ENCODE data around the gene CPSF6. TPM values are rescaled to one million over a fixed set of nuclear protein-coding genes. Genes with fewer than 3 reads are reported as not detected.
"Not testable (repeated sequence)": the region's sequence is repeated elsewhere in the genome, so short reads cannot be mapped to it uniquely, and the experiment has no call there.

Gene CPSF6
- total RNA-seq, 2 donors from 2014 or later: 42.9 to 44.9 TPM

DNA sequence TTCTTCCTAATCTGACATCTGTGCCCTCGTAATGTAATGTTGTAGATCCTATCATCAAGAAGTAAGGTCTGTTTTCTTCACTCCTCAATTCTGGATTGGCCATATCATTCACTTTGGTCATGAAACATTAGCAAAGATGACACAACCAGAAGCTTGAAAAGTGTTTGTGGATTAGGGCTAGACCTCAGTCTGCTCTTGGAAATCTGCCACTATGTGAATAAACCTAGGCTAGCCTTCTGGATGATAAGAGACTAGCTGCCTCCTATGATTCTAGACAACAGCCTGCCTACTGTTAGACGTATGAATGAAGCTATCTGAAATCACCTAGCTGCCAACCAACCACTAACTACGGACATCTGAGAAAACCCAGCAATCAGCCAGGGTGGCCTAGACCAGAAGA, 70.1 kb downstream of the CPSF6 start:
- no peak for DNase-seq (ENCODE audit: low spot score)
- intact Hi-C loops (cut with DNase I): no loop called here

DNA sequence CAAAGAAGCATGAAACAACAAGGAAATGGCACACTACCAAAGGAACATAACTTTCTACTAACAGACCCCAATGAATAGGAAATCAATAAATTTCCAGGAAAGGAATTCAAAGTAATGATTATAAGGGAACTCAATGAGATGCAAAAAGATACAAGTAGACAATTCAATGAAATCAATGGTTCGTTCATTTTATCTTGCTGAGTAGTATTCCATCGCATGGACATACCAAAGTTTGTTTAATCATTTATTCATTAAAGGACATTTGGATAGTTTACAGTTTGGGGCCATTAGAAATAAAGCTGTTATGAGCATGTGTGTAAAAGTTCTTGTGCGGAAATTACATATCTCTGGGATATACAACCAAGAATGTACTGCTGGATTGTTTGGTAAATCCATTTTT, 73.8 kb downstream of the CPSF6 start:
- no peak for DNase-seq (ENCODE audit: low spot score)
- intact Hi-C loops (cut with DNase I): no loop called here

DNA sequence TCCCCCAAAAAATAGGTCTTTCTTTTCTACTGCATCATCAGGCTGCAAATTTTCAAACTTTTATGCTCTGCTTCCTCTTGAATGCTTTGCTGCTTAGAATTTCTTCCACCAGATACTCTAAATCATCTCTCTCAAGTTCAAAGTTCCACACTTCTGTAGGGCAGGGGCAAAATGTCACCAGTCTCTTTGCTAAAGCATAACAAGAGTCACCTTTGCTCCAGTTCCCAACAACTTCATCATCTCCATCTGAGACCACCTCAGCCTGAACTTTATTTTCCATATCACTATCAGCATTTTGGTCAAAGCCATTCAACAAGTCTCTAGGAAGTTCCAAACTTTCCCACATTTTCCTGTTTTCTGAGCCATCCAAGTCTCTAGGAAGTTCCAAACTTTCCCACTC, 77.4 kb downstream of the CPSF6 start:
- DNase-seq (ENCODE audit: low spot score); intact Hi-C loops (cut with DNase I): not testable (repeated sequence)

DNA sequence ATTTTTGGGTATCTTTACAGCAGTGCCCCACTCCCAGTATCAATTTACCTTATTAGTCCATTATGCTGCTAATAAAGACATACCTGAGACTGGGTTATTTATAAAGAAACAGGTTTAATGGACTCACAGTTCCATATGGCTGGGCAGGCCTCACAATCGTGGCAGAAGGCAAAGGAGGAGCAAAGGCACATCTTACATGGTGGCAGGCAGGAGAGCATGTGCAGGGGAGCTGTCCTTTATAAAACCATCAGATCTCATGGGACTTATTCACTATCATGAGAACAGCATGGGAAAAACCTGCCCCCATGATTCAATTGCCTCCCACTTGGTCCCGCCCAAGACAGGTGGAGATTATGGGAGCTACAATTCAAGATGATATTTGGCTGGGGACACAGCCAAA, 77.9 kb downstream of the CPSF6 start:
- intact Hi-C loops (cut with DNase I); DNase-seq (ENCODE audit: low spot score): not testable (repeated sequence)

DNA sequence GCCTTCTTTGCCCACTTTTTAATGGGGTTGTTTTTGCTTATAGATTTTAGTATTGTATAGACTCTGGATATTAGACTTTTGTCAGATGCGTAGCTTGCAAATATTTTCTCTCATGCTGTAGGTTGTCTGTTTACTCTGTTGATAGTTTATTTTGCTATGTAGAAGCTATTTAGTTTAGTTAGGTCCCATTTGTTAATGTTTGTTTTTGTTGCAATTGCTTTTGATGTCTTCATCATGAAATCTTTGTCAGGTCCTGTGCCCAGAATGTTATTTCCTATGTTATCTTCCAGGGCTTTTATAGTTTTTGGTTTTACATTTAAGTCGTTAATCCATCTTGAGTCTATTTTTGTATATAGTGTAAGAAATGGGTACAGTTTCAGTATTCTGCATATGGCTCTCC, 78.9 kb downstream of the CPSF6 start:
- no peak for DNase-seq (ENCODE audit: low spot score)
- intact Hi-C loops (cut with DNase I): no loop called here

DNA sequence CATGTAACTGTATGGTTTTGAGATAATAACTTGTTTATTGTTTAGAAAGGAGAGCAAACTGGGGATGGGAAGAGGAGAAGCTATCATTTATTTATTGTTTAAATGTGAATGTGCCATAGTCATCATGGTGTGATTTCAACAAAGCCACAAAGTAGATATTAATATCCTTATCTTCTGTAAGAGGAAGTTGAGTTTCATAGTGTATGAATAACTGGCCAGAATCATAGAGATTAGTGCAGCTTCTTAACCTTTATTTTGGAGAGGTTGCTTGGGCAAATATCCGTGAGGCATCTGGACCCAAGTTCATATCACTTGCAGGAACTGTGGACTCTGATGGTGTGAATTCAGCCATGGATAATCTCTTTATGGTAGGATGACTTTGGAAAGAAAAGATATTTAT, 82.0 kb downstream of the CPSF6 start:
- DNase-seq (ENCODE audit: low spot score): no peak
- intact Hi-C loops (cut with DNase I): no loop called here

Small RNAs within 50 kb of the gene (microRNA-seq; reads per million reads assigned to microRNA genes)
- gene MIR1279 (ENCODE audit: borderline microRNAs expressed in 2 of 2): 0 reads per million in 2 donors

Other genes starting within 250 kb of the CPSF6 start
- 10 to 100 TPM; 20.7 to 50.3 TPM for gene LYZ, start 108.8 kb downstream of the CPSF6 start, total RNA-seq
- 1 to 10 TPM; 7.7 to 8.9 TPM for gene YEATS4, start 120.2 kb downstream of the CPSF6 start, total RNA-seq
- 10 to 100 TPM; 35.0 to 39.1 TPM for gene FRS2, start 230.8 kb downstream of the CPSF6 start, total RNA-seq